ENCODE results near the gene GCN1.

DNA sequence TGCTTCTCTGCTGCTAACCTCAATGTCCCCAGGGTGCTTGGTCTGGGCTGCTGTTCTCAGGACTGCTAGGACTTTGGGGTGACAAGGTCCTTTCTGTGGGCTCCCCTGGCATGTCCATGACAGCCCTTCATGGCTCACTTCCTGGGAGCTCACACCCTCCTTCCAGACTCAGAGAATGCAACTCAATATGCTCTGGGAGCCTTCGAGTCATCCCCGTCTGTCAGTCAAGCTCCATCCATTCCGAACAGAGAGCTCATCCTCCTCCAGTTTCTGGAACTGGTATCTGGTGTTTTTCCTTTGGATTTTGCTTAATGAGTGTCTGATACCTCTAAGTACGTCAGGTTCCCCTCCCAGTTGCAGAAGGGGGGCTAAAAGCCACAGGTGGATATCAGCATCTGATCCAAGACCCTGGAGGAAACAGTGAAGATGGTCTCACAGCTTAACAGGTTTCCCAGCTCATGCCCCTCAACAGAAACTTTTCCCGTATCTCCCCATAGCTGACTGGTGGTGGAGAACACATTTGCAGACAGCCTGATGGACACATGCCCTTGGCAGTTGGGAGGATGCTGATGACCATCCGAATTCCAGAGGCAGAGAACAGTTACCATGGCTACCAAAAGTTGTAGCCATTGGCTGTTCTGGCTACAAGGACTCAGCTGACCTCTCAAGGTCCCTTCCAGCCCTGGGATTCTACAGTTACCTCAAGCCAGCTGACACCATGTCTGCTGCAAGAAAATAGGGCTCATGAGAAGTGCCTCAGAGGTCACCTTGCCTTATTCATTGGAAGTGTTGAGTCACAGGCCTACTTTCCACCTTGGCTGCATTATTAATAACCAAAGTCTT lies 68.5 kb downstream of the GCN1 start:
- TF ChIP-seq, protein P1, sequence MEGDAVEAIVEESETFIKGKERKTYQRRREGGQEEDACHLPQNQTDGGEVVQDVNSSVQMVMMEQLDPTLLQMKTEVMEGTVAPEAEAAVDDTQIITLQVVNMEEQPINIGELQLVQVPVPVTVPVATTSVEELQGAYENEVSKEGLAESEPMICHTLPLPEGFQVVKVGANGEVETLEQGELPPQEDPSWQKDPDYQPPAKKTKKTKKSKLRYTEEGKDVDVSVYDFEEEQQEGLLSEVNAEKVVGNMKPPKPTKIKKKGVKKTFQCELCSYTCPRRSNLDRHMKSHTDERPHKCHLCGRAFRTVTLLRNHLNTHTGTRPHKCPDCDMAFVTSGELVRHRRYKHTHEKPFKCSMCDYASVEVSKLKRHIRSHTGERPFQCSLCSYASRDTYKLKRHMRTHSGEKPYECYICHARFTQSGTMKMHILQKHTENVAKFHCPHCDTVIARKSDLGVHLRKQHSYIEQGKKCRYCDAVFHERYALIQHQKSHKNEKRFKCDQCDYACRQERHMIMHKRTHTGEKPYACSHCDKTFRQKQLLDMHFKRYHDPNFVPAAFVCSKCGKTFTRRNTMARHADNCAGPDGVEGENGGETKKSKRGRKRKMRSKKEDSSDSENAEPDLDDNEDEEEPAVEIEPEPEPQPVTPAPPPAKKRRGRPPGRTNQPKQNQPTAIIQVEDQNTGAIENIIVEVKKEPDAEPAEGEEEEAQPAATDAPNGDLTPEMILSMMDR (IDR thresholded peaks at IDR 0.05; ENCODE audit: extremely low read depth in 1 of 2, insufficient read depth in 1 of 2, low read depth in 1 of 2, low read length in 2 of 2): no peak
- no peak for TF ChIP-seq POLR2A (IDR thresholded peaks at IDR 0.05; ENCODE audit: low read depth, low read length)

Measured in endothelial cell of umbilical vein (primary cell).